HG03469 (cell line): ENCODE measurements around the gene PODN.

Experiments
- ATAC-seq: cut with Tn5 transposase; IDR thresholded peaks from one replicate; pipeline ENCODE4 v1.9.1; 2021; ENCODE audit warnings: mild to moderate bottlenecking, moderate library complexity, moderate number of reproducible peaks; ENCODE audit not compliant: unreplicated experiment

Gene PODN, protein sequence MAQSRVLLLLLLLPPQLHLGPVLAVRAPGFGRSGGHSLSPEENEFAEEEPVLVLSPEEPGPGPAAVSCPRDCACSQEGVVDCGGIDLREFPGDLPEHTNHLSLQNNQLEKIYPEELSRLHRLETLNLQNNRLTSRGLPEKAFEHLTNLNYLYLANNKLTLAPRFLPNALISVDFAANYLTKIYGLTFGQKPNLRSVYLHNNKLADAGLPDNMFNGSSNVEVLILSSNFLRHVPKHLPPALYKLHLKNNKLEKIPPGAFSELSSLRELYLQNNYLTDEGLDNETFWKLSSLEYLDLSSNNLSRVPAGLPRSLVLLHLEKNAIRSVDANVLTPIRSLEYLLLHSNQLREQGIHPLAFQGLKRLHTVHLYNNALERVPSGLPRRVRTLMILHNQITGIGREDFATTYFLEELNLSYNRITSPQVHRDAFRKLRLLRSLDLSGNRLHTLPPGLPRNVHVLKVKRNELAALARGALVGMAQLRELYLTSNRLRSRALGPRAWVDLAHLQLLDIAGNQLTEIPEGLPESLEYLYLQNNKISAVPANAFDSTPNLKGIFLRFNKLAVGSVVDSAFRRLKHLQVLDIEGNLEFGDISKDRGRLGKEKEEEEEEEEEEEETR

DNA sequence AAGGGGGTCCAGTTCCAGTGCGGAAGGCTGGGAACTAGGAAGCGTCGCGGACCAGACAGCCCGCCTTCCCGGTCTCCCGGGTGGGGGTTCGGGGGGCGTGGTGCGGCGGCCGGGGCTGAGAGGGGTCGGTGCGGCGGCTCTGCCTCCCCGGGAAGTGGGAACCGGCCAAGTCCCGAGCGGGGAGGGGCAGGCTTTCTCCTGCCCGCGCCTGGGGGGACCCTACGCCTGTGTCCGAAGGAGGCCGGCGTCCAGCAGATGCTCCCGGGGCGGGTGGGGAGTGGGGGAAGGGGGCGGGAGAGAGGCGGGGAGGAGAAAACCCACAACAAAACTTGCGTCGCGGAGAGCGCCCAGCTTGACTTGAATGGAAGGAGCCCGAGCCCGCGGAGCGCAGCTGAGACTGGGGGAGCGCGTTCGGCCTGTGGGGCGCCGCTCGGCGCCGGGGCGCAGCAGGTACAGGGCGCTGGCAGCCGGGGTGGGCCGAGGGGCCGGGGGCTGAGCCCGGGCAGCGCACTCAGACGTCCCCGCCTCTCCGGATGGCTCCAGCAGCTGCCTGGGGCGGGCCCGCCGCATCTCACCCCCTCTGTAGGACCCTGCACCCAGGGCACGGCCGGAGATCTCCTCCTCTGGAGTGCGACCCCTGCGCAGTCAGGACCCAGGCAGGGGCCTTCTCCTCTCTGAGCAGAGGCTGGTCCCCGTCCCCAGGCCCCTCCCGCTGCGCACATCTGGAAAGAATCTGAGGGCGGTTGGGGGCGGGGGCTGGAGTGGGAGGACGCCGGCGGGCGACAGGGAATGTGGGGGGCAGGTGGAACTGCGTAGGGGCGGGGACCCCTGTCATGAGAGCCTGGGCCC is at the start of gene PODN:
TSS of gene PODN (plus strand) at position 355 of the 849 bp plus-strand sequence. CDS start 7,643 bp downstream, outside the sequence.
- ATAC-seq: no peak

DNA sequence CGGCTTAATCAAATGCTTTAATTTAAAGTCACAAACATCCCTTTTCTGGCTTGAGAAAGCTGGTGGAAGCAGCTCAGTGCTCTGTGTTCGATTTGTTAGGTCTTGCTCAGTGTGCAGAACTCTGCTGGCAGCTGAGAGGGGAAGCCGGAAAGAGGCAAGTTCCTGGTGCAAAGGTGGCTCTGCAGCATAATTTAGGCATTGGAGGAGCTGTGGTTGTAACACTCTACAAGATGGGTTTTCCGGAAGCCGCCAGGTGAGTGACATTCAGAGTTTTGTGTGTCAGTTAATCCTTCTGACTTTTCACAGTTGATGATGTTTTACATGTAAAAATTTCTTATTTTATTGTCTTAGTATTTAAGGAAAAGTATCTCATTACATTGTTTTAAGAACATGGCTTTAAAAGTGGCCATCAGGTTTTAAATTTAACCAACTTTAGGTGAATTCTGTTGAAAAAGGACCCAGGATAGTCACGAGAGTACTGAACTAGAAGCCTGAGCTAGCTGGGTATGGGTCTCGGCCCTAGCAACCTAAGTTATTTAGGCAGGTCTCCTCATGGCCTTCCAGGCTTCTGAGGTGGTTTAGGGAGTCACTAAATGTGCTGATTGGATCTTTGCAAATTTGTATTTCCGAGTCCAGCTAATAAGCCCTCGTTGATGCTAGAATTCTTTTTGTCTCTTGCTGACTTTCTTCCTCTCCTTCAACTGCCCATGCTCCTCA is 47.1 kb upstream of the PODN start:
- no peak for ATAC-seq

DNA sequence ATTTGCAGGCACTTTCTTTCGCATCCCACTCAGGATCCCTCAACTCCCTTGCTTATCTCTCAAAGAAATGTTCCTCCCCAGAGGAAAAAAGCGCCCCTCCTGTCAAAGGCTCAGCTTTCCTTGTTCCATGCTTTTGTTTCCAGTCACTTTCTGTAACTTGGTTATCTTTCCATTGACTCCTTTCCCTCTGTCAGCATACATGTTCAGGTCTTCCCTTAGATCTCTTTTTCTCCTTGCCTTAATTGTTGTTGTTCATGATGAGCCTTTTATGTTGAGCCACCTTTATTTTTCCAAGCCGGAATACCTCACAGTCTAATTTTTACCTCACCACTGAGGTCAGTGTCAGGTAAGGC is 46.5 kb upstream of the PODN start:
- no peak for ATAC-seq

DNA sequence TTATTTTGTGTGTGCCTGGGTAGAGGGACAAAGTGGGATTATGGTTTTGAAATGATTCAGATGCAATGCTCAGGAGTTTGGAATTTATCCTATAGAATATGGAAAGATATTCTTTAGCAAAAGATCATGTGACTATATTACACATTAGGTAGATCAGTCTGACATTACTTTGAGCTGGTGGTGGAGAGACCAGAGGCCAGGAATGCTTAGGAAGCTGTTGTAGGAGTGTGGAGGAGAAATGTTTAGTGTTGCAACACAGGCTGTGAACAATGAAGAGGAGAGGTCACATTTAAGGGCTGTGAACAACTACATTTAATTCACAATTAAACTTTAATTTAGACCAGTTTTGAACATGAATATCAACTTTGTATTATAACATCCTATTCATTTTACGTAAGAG is 45.3 kb upstream of the PODN start:
- no peak for ATAC-seq

DNA sequence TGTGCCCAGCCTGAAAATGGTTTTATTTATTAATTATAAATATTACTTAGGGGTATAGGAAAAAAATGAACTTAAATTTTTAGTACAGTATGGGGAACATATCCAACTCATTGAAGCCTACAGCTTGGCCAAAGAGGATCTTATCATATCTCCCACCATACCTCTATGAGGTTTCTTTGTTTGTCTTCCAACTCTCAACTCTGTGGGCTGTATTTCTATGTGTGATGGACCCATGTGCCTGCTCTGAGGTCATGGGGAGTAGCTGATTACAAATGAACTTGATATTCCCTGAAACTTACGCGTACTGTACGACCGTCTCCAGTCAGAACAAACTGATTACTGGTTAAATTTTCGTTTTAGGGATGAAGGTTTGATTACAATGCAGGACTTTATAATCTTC is 41.4 kb upstream of the PODN start:
- ATAC-seq: no peak

DNA sequence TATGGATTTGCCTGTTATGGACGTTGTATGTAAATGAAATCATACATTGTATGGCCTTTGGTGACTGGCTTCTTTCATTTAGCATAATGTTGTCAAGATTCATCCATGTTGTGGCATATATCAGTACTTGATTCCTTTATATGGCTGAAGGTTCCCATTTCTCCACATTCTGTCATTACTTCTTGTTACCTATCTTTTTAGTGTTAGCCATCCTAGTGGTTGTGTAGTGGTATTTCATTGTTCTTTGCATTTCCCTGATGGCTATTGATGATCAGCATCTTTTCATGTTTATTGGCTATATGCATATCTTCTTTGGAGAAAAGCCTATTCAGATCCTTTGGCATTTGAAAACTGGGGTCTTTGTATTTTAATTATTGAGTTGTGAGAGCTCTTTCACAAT is 39.8 kb upstream of the PODN start:
- ATAC-seq: no peak

DNA sequence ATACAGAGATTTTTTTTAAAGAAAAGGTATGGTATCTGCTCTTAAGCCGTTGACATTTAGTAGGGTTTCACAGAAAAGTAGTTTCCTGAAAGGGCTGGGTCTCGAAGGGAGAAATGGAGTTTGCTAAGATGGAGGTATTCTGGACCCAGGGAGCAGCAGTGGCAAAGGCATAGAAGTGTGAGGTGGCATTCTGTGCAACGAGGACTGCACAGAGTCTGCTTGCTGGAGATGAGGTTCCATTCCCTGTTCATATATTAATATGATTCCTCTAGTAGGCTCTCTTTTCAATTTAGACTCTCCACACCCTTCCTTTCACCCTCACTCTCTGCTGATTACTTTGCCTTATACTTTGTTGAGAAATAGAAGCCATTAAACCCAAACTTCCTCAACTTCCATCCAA is 38.5 kb upstream of the PODN start:
- ATAC-seq: no peak

DNA sequence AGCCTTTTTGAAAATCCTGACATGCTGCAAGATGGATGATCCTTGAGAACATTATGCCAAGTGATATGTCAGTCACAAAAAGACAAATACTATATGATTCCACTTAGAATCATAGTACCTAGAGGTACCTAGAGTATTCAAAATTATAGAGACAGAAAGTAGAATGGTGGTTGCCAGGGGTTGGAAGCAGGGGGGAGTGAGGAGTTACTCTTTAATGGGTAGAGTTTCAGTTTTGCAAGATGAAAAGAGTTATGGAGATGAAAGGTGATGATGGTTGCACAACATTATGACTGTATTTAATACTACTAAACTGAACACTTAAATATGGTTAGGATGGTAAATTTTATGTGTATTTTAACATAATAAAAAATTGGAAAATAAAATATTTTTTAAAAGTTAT is 37.9 kb upstream of the PODN start:
- no peak for ATAC-seq

DNA sequence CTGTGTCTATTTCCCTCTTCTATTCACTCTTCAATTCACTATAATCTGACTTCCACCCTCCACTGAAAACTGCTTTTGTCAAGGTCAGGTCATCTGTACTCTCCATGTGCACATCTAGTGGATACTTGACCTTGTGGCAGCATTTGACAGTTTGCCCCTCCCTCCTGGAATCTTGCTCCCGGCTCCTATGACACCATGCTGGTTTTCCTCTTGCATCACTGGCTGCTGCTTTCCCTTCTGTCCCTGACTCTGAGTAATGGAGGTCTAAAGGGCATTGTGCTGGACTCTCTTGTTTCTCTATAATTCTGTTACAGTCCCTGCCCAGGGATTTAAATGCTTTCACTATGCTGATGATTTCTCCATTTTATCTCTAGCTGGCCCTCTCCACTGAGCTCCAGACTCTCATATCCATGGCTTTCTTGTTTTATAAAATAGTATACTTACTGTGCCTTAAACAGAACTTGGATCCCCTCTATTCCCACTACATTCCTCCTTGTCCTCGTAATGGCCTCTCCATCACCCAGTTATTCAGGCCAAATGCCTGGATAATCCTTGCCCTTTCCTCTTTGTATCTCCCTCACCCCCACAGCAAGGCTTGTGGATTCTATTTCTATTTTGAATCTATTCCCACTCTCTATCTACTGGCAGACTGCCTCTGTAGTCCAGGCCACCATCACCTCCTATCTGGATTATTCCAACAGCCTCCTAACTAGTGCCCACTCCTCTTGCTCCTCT is 36.8 kb upstream of the PODN start:
- ATAC-seq: no peak

DNA sequence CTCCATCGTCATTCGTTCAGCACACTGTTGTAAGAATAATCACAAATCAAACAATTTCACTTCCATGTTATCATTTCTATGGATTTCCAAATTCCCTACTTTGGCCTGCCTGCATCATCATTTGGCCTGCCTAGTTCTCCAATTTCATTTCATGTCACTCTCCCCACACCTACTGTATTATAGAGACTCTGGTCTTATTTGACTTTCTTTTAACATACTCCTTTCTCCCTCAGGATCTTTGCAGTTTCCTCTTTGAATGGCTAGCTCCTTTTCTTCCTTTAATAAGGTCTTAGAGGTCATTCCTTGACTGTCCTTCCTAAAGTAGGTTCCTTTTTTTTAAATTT is 36.3 kb upstream of the PODN start:
- ATAC-seq: no peak

DNA sequence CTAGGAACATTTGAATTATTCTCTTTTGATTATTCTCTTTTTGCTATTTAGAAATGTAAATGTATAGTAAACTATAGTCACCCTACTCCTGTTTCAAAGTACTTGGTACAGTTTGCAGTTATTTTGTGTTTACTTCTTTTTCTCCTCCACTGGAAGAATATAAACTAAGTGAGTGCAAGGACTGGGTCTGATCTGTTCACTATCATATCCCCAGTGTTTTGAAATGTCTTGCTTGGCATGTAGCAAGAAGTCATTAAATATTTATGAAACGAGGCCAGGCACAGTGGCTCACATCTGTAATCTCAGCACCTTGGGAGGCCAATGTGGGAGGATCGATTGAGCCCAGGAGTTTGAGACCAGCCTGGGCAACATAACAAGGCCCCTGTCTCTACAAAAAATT is 35.8 kb upstream of the PODN start:
- no peak for ATAC-seq

DNA sequence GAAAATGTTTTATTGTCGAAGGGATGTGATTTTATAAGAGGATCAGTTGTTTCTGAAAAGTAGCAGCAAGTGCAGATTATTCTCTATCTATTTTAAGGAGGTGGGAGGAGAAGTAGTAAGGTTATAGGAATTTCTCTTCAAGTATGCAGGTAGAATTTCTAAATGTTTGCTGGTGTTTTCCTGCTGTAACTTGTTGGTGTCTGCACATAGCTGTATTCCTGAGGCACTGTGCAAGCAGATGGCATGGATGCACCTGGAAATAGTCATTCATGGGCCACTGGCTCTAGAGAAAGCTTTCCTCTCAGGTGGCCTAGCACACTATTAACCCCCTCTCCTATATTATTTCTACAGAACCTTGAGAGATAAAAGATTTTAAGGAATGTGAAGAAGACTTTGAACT is 30.3 kb upstream of the PODN start:
- no peak for ATAC-seq

DNA sequence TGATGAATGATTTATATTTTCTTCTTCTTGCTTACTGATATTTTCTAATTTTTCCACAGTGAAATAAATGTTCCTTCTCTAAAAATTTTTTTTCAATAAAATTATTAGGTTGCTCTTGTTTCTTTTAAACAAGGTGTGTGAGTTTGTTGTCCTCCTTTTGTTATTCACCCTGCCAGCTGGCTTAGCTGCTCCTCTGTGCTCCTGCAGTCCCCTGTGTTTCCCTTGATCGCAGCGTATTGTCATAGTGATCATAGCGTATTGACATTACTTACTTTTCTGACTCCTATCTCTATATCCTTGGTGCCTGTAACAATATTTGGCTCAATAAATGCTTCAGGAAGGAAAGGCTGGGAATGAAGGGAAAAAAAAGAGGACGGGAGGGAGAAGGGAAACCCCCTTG is 24.9 kb upstream of the PODN start:
- no peak for ATAC-seq

DNA sequence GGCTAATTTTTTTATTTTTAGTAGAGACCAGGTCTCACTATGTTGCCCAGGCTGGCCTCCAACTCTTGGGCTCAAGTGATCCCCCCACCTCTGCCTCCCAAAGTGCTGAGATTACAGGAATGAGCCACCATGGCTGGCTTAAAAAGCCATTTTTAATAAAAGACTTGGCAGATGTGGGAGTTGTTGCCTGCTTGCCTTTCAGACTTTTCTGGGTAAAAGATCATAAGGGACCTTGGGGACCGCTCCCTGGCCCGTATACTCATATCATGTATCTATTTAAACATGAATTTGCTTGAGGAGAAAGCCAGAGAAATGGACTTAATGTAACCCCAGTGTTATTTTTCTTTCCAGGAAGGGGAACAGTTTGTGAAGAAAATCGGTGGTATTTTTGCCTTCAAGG is 23.4 kb upstream of the PODN start:
- no peak for ATAC-seq

DNA sequence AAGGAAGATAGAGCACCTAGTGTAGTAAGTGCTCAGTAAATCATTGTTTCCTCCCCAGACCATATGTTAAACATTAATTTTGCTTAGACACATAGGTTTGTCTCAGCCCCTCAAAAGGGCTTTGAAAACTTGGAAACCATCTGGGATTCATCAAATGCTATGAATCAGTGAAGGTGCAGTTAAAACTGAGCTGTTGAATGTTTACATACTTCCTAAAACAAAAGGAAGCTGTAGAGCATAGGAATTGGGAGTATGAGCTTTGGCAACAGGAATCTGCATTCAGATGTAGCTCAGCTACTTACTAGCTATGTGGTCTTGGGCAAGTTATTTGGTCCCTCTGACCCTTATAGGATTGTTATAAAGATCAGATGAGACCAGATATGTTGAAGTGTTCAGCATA is 18.7 kb upstream of the PODN start:
- ATAC-seq: no peak

DNA sequence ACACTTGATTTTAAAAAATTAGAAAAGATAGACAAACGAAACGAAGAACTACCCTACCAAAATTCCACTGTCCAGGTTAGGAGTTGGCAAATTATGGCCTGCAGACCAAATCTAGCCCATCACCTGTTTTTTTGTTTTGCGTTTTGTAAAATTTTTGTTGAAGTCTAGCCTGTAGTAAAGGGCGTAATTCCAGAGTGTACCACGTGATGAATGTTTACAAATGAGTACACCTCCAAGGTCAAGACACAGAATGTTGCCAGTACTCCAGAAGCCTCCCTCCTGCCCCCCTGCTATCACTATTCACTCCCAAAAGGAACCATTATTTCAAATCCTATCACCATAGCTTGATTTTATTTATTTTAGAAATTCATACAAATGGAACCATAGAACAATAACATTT is 17.1 kb upstream of the PODN start:
- no peak for ATAC-seq

DNA sequence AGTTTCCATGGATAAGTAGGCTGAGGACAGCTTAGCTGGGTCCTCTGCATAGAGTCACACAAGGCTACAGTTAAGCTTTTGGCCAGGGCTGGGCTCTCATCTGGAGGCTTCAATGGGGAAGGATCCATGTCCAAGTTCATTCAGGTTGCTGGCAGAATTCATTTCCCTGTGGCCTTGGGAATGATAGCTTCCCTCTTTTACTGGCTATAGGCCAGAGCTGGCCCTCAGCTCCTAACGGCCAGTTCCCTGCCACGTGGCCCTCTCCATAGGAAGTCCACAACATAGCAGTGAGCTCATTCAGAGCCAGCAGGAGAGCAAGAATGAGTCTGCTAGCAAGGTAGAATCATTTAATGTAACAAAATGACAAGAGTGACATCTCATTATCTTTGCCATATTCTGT is 15.1 kb upstream of the PODN start:
- no peak for ATAC-seq

DNA sequence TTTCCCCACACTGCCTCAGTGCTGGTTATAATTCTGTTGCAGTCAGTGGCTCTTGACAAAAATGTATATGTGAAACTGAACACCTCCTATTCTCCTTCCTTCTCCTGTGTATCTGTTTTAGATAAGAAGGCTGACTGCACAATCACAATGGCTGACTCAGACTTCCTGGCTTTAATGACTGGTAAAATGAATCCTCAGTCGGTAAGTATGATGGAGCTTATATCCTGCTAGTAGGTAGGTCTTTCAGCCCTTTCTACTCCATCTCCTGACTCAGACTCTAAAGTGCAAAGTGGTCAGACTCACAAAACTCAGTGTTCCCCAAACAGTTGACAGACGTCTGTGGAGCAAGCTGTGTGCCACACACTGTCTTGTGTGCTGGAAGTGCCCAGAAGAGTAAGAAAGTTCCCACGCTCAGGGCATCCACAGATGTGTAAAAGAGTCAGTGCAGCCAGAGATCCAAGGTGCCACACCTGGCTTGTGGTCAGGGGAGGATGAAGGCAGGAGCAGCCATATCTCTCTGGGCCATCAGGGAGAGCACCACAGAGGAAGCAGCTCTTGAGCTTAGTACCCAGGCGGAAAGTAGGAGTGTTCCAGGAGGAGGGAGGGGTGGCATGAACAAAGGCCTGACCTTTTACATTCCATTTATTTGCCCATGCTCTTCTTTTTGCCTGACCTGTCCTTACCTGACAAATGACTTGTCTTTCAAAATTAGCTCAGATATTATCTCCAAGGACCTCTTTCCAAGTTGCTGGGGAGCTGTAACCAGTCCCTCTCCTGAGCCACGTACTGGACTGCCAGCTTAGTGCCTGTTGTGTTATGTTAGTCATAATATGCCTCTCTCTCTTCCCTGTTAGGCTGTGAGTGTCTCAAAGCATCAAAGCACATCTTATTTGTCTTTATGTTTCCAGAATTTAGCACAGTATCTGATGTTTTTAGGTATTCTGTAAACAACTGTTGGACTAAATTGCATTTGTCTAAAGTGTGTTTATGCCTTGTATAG is 14.0 kb upstream of the PODN start:
- no peak for ATAC-seq

DNA sequence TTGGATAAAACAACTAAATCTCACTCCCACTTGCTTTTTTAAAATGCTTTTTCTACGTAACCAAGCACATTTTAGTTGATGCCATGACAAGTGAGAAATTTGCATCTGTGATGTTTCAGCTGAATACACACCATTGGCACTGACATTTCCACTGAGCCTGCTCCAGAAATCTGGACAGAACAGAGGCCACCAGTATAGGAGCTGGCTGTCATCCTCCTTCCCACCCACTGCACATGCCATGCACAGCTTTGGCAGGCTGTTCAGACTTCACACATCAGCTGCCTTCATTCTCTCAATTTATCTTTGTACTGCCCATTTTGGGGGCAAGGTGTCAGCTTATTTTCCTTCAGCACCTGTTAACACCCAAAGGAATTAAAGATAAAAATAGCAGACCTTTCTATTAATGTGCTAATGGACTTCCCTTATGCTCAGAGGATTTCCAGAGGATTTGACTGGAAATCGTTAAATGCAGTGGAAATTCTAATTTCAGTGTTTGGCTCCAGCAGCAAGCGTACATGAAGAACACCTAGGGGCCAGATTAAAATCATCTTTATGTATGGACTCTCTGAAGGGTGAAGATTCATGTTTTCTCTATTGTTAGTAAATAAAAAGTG is 12.9 kb upstream of the PODN start:
- ATAC-seq: no peak
